Measurements from ENCODE around the gene PIP5K1B. TPM values are rescaled to one million over a fixed set of nuclear protein-coding genes. Genes with fewer than 3 reads are reported as not detected.

PIP5K1B gene
- total RNA-seq, 4 donors from 2014 or later: 0.63 to 1.6 (median 0.98) TPM

DNA sequence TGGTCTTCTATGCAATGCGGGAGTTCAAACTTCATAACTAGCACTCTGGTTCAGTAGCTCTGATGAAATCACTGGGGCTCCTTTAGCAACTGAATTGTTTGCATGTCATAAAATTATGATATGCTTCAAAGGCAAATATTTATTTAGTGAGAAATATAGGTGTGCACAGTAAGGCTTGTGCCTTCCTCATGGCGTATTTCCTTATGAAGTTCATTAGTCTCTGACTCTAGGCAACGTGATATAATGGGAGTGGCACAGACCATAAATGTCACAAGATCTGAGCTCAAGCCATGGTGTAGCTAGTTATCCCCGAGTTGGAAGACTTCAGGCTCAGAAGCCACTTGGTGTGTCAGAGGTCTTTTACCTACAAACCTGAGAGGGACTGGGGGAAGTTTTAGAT is 35.5 kb downstream of the PIP5K1B start:
- intact Hi-C loops (cut with DNase I): loop anchor here (10.0 kb wide), 1 partner anchor 54 kb away; no protein-coding TSS in a partner anchor
- H3K36me3 ChIP-seq: no peaks in the 10 kb centered on the region
- no peak overlapping the region for H3K4me3 ChIP-seq (replicated peaks in 1 of 3)
- H3K4me1 ChIP-seq: no peaks in the 10 kb centered on the region
- H3K27ac ChIP-seq: no peak overlapping the region
- no peak for DNase-seq
- TF ChIP-seq POLR2A (IDR thresholded peaks at IDR 0.05): no peak
- TF ChIP-seq, protein P1, sequence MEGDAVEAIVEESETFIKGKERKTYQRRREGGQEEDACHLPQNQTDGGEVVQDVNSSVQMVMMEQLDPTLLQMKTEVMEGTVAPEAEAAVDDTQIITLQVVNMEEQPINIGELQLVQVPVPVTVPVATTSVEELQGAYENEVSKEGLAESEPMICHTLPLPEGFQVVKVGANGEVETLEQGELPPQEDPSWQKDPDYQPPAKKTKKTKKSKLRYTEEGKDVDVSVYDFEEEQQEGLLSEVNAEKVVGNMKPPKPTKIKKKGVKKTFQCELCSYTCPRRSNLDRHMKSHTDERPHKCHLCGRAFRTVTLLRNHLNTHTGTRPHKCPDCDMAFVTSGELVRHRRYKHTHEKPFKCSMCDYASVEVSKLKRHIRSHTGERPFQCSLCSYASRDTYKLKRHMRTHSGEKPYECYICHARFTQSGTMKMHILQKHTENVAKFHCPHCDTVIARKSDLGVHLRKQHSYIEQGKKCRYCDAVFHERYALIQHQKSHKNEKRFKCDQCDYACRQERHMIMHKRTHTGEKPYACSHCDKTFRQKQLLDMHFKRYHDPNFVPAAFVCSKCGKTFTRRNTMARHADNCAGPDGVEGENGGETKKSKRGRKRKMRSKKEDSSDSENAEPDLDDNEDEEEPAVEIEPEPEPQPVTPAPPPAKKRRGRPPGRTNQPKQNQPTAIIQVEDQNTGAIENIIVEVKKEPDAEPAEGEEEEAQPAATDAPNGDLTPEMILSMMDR (IDR thresholded peaks at IDR 0.05): no peak
- H3K9me3 ChIP-seq: no peaks in the 10 kb centered on the region
- 82 to 83% methylated on average over 4 of the region's 4 CpGs for WGBS, 2 donors
- H3K27me3 ChIP-seq: no peaks in the 10 kb centered on the region

- no peaks in the 10 kb centered on the region for H3K9me3 ChIP-seq
- no peak overlapping the region for H3K27ac ChIP-seq
- DNase-seq: no peak
- no peaks in the 10 kb centered on the region for H3K36me3 ChIP-seq
- 81 to 87% methylated on average over 4 of the region's 4 CpGs for WGBS, 2 donors
- no peaks in the 10 kb centered on the region for H3K4me1 ChIP-seq
- no peaks in the 10 kb centered on the region for H3K27me3 ChIP-seq
- intact Hi-C loops (cut with DNase I): loop anchor here (10.0 kb wide), 1 partner anchor 54 kb away; no protein-coding TSS in a partner anchor
- H3K4me3 ChIP-seq (replicated peaks in 1 of 3): no peak overlapping the region
- no peak for TF ChIP-seq POLR2A (IDR thresholded peaks at IDR 0.05)
- TF ChIP-seq, protein P1 (IDR thresholded peaks at IDR 0.05): no peak
Measured at GRCh38 chr9:68741234-68741633, 36.2 kb downstream of the PIP5K1B start.

GRCh38 chr9:68741704-68742332 is 36.8 kb downstream of the PIP5K1B start:
- 86 to 91% methylated on average over 3 of the region's 3 CpGs for WGBS, 2 donors
- H3K36me3 ChIP-seq: no peaks in the 10 kb centered on the region
- no peaks in the 10 kb centered on the region for H3K4me1 ChIP-seq
- H3K27me3 ChIP-seq: no peaks in the 10 kb centered on the region
- DNase-seq: no peak
- no peak overlapping the region for H3K4me3 ChIP-seq (replicated peaks in 1 of 3)
- no peak for TF ChIP-seq POLR2A (IDR thresholded peaks at IDR 0.05)
- TF ChIP-seq, protein P1 (IDR thresholded peaks at IDR 0.05): no peak
- no peak overlapping the region for H3K27ac ChIP-seq
- intact Hi-C loops (cut with DNase I): loop anchor here (10.0 kb wide), 1 partner anchor 53 kb away; no protein-coding TSS in a partner anchor
- H3K9me3 ChIP-seq: no peaks in the 10 kb centered on the region

DNA sequence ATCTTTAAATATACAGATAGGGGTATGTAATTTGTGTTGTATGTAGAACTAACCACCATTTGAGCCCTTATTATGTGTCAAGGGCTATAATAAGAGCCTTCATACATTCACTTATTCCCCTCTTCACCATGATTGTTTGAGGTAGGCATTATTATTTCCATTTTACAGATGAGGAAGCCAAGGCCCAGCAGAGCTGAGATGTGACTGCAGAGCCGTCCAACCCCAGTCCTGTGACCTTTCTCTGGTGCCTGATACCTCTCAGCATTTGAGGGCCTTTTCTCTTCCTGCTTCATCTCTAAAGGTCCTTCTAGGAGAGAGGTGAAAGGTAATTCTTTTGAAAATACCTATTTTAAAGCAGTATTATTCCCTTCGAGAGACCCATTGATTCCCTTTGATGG is 37.3 kb downstream of the PIP5K1B start:
- no peak for DNase-seq
- Histone ChIP-seq H3K27me3 (no peaks in the 10 kb centered on the region), H3K4me3 (replicated peaks in 1 of 3) (no peak overlapping the region), H3K9me3 (no peaks in the 10 kb centered on the region), H3K27ac (no peak overlapping the region), H3K4me1 (no peaks in the 10 kb centered on the region), H3K36me3 (no peaks in the 10 kb centered on the region)
- TF ChIP-seq POLR2A (IDR thresholded peaks at IDR 0.05): no peak
- TF ChIP-seq, protein P1 (IDR thresholded peaks at IDR 0.05): no peak
- intact Hi-C loops (cut with DNase I): loop anchor here (10.0 kb wide), 1 partner anchor 52 kb away; no protein-coding TSS in a partner anchor
- WGBS, 2 donors: 94 to 96% methylated on average over 2 of the region's 2 CpGs

DNA sequence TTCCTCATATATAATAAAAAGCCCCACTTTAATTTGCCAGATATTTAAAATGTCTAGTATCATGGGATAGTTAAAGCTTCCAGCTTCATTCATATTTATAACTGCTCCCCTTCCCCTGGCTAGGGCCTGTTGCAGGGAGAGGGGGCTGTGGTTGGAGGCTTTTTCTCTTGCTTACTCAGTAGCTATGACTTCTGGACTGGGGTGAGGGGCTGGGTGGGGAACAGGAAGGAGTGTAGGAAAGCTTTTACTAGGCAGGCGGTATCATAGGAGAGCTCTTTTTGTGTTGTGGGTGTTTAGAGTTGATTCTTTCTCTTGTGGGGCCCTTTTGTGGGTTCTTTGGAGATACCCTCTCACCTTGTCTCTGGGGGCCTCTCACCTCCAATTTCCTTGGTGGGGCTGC is 39.4 kb downstream of the PIP5K1B start:
- WGBS, 2 donors: 93 to 94% methylated on average over 1 of the region's 1 CpG
- no peaks in the 10 kb centered on the region for H3K36me3 ChIP-seq
- no peak overlapping the region for H3K4me3 ChIP-seq (replicated peaks in 1 of 3)
- TF ChIP-seq, protein P1 (IDR thresholded peaks at IDR 0.05): no peak
- no peak for TF ChIP-seq POLR2A (IDR thresholded peaks at IDR 0.05)
- intact Hi-C loops (cut with DNase I): loop anchor here (10.0 kb wide), 1 partner anchor 50 kb away; no protein-coding TSS in a partner anchor
- no peaks in the 10 kb centered on the region for H3K9me3 ChIP-seq
- no peak overlapping the region for H3K27ac ChIP-seq
- DNase-seq: no peak
- H3K27me3 ChIP-seq: no peaks in the 10 kb centered on the region
- H3K4me1 ChIP-seq: no peaks in the 10 kb centered on the region
